ENCODE results near the gene MBOAT1.

GRCh38 chr6:20110478-20110877 is 101.8 kb downstream of the MBOAT1 start:
- TF ChIP-seq POLR2A (IDR thresholded peaks at IDR 0.05) (no peak), POLR2AphosphoS5 (IDR thresholded peaks at IDR 0.05) (no peak)

All from stomach (tissue), 4 donors.